ENCODE measurements around the gene CDH22. TPM values are rescaled to one million over a fixed set of nuclear protein-coding genes. Genes with fewer than 3 reads are reported as not detected.

Gene CDH22
- total RNA-seq, 6 experiments from 2014 or later = not detected

DNA sequence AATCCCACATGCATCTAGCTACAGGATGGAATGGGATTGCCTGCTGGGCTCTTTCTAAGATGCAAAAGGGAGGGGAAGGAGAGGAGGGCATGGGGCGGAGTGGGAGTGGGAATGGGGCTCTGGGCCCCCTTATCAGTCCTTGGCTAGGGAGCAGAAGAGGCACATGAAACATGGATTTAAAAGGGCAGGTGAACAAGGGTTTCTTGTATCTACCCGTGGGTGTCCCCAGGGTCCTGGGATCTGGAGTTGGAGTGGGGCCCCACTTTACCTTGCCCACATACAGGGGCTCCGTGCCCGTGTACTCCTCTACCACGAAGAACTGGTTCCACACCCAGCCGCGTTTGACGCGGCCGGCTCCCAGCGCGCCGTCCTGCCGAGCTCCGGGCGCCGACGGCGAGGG lies 57.5 kb downstream of the CDH22 start:
- intact Hi-C loops (cut with DNase I) = no loop called here
- no peaks in the 10 kb centered on the region for H3K4me1 ChIP-seq
- DNase-seq (no peak), ATAC-seq (no peak)
- TF ChIP-seq, protein P1, sequence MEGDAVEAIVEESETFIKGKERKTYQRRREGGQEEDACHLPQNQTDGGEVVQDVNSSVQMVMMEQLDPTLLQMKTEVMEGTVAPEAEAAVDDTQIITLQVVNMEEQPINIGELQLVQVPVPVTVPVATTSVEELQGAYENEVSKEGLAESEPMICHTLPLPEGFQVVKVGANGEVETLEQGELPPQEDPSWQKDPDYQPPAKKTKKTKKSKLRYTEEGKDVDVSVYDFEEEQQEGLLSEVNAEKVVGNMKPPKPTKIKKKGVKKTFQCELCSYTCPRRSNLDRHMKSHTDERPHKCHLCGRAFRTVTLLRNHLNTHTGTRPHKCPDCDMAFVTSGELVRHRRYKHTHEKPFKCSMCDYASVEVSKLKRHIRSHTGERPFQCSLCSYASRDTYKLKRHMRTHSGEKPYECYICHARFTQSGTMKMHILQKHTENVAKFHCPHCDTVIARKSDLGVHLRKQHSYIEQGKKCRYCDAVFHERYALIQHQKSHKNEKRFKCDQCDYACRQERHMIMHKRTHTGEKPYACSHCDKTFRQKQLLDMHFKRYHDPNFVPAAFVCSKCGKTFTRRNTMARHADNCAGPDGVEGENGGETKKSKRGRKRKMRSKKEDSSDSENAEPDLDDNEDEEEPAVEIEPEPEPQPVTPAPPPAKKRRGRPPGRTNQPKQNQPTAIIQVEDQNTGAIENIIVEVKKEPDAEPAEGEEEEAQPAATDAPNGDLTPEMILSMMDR (IDR thresholded peaks at IDR 0.05) = no peak
- no peak for TF ChIP-seq POLR2A (IDR thresholded peaks at IDR 0.05)
- H3K27me3 ChIP-seq = peaks cover 0 to 5% of the 10 kb centered on the region in 2 donors
- H3K4me3 ChIP-seq = no peak overlapping the region
- WGBS (ENCODE audit: insufficient coverage, low coverage, low lambda C conversion rate, missing lambda C conversion rate) = 20% methylated on average over 1 of the region's 19 CpGs
- no peak overlapping the region for H3K27ac ChIP-seq
- H3K36me3 ChIP-seq = no peaks in the 10 kb centered on the region
- H3K9me3 ChIP-seq = no peaks in the 10 kb centered on the region

DNA sequence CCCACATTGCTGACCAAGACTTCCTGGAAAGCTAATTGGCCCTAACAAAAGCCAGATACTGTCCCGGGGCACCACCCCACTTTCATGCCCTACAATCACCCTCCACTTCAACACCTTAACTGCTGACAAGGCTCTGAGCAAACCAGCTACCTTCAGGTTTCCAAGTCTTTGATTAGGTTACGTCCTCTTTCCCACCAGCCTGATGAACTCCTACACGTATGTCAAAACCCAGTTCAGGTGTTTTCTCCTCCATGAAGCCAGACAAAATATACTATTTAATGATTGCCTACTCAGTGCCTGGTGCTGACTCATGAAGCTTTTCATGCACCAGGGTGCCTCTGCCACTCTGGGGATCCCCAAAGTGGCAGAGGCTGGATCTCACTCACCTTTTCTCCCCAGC lies 58.6 kb downstream of the CDH22 start:
- ATAC-seq = no peak
- 50% methylated on average over 3 of the region's 3 CpGs for WGBS (ENCODE audit: insufficient coverage, low coverage, low lambda C conversion rate, missing lambda C conversion rate)
- TF ChIP-seq POLR2A (IDR thresholded peaks at IDR 0.05) = no peak
- TF ChIP-seq, protein P1 (IDR thresholded peaks at IDR 0.05) = no peak

DNA sequence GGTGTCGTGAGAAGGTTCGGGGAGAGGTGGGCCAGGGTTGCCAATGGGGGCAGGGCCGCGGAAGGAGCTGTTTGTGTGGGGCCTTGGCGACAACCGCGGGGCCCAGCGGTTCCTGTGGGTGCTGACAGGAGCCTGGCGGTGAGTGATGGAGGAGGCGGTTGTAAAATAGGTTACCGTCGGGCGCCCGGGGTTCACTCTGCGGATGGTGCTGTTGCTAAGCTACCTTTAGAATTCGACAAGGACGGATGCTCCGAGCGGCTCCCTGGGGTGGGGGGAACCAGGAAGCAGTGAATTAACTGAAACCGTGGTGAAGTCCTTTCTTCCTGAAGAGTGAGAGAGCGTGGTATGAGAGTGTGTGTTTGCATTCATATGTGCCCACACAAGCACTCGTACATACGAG lies 61.7 kb downstream of the CDH22 start:
- WGBS (ENCODE audit: insufficient coverage, low coverage, low lambda C conversion rate, missing lambda C conversion rate) = 10% methylated on average over 12 of the region's 23 CpGs
- no peak overlapping the region for H3K4me3 ChIP-seq
- intact Hi-C loops (cut with DNase I) = no loop called here
- TF ChIP-seq POLR2A (IDR thresholded peaks at IDR 0.05) = no peak
- TF ChIP-seq, protein P1 (IDR thresholded peaks at IDR 0.05) = no peak
- no peaks in the 10 kb centered on the region for H3K36me3 ChIP-seq
- no peak for ATAC-seq
- peaks cover 0 to 5% of the 10 kb centered on the region in 2 donors for H3K27me3 ChIP-seq
- H3K9me3 ChIP-seq = no peaks in the 10 kb centered on the region
- no peak for DNase-seq
- H3K27ac ChIP-seq = no peak overlapping the region
- H3K4me1 ChIP-seq = no peaks in the 10 kb centered on the region

More for the DNA sequence above, 58.6 kb downstream of the CDH22 start:
- peaks cover 0 to 5% of the 10 kb centered on the region in 2 donors for H3K27me3 ChIP-seq
- H3K27ac ChIP-seq = no peak overlapping the region
- DNase-seq = no peak
- H3K4me3 ChIP-seq = no peak overlapping the region
- H3K9me3 ChIP-seq = no peaks in the 10 kb centered on the region
- H3K4me1 ChIP-seq = no peaks in the 10 kb centered on the region
- intact Hi-C loops (cut with DNase I) = no loop called here
- no peaks in the 10 kb centered on the region for H3K36me3 ChIP-seq

DNA sequence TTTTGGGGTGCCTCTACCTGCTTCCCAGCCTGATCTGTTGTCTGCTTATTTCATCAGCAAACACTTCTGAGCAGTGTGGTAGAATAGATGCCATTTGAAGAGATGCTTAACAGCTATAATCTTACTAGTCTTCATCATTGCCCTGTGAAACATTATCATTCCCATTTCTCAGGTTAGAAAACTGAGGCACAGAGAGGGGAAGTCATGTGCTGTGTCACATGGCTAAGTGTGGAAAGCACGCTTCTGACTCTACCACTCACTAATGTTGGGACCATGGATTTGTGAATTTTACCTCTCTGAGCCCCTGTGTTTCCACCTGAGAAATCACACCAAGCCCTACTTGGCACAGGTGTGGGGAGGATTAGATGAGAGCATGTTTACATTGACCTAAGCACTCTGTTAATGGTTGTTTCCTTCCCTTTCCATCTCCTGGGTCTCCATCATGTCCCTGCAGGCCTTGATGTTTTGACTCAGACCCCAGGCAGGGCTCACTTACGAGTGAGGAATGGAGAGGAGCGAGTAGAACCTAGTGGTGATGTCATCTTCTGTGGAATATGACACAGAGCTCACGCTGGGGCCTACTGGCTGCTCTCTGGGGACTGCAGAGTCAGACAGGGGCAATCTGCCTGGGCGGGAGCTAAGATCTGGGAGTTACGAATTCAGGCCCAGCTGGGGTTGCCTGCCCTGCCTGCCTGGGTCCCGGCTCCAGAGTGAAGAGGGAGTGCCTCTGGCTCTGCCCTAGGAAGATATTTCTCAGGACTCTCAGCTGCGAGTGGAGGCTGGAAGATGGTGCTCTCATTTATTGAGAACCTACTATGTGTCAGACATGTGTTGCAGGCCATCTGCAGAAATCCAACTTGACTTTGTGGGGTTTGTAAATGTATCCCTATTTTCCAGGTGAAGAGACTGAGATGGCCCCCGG lies 64.3 kb downstream of the CDH22 start:
- no peak overlapping the region for H3K27ac ChIP-seq
- DNase-seq (no peak), ATAC-seq (no peak)
- intact Hi-C loops (cut with DNase I) = no loop called here
- 33% methylated on average over 3 of the region's 9 CpGs for WGBS (ENCODE audit: insufficient coverage, low coverage, low lambda C conversion rate, missing lambda C conversion rate)
- H3K9me3 ChIP-seq = no peaks in the 10 kb centered on the region
- no peaks in the 10 kb centered on the region for H3K4me1 ChIP-seq
- no peak for TF ChIP-seq POLR2A (IDR thresholded peaks at IDR 0.05)
- TF ChIP-seq, protein P1 (IDR thresholded peaks at IDR 0.05) = no peak
- no peaks in the 10 kb centered on the region for H3K36me3 ChIP-seq
- no peak overlapping the region for H3K4me3 ChIP-seq
- peaks cover 0 to 5% of the 10 kb centered on the region in 2 donors for H3K27me3 ChIP-seq

Measured in right lobe of liver (tissue), 6 donors.